Activated T-cell treated with anti-CD3 and anti-CD28 coated beads for 48 hours (primary cell): ENCODE measurements around the gene CACNG5.

Experiments used
- DNase-seq: peaks from one replicate; pipeline ENCODE4 v3.0.0-alpha.2; 2020; ENCODE audit warnings: low read depth

Gene CACNG5

DNA sequence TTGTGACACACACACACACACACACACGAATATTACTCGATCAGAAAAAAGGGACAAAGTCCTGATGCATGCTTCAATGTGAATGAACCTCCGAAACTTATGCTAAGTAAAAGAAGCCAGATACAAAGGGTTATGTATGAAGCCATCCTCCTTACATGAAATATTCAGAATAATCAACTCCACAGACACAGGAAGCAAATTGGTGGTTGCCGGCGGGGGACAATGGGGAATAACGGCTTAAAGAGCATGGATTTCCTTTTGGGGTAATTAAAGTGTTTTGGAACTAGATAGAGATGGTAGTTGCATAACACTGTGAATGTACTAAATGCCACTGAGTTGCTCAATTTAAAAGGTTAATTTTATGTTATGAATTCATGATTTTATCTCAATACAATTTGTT is 8.1 kb upstream of the CACNG5 start:
- no peak for DNase-seq

DNA sequence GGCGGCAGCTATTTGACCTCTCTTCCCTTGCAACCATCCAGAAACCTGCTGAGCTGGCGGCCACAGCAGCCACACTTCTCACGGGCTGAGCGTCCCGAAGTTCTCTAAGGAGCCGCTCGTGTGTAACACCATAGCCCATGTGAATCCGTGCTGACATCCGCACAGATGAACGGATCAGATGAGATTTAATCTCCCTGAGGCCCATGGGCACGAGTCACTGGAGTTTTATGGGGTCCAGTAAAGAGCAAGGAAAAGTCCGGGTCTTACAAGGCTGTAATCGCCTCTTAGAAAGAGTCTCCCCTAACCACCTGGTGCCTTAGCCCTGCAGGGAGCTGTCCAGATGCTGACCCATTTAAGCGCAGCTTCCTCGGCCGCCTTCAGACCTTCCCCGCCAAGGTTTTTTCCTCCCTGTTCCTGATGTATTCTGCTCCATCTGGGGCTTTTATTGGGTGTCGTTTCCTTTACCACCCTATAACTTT is 5.5 kb upstream of the CACNG5 start:
- DNase-seq: no peak

- DNase-seq: no peak
Observed at GRCh38 chr17:66829883-66830282, 5.0 kb upstream of the CACNG5 start.

- no peak for DNase-seq
Observed at GRCh38 chr17:66830451-66830850, 4.5 kb upstream of the CACNG5 start.

- no peak for DNase-seq
Observed at GRCh38 chr17:66831383-66832210, 3.3 kb upstream of the CACNG5 start.

GRCh38 chr17:66833201-66833600 is 1.7 kb upstream of the CACNG5 start:
- no peak for DNase-seq

DNA sequence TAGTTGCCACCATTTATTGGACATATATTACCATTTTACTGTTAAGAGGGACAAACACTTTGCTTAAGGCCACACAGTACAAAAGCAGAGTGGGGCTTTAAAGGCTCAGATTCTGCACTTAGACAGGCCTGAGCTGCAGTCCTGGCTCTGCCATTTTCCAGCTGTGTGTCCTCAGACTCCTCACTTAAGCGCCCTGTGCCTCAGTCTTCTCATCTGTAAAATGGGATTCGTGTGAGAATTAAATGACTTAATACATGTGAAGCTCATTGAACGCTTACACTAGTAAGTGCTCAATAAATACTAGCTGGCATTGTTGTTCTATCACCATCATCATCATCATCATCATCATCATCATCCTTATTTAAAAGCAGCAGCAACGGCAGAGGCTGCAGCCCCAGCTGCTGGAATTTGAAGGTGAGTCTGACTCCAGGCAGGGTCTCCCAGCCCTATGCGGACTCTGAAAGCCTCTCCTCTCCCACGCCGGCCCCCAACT is 445 bp upstream of the CACNG5 start:
- DNase-seq: no peak

- no peak for DNase-seq
Observed at GRCh38 chr17:66835476-66835875, 559 bp downstream of the CACNG5 start.

DNA sequence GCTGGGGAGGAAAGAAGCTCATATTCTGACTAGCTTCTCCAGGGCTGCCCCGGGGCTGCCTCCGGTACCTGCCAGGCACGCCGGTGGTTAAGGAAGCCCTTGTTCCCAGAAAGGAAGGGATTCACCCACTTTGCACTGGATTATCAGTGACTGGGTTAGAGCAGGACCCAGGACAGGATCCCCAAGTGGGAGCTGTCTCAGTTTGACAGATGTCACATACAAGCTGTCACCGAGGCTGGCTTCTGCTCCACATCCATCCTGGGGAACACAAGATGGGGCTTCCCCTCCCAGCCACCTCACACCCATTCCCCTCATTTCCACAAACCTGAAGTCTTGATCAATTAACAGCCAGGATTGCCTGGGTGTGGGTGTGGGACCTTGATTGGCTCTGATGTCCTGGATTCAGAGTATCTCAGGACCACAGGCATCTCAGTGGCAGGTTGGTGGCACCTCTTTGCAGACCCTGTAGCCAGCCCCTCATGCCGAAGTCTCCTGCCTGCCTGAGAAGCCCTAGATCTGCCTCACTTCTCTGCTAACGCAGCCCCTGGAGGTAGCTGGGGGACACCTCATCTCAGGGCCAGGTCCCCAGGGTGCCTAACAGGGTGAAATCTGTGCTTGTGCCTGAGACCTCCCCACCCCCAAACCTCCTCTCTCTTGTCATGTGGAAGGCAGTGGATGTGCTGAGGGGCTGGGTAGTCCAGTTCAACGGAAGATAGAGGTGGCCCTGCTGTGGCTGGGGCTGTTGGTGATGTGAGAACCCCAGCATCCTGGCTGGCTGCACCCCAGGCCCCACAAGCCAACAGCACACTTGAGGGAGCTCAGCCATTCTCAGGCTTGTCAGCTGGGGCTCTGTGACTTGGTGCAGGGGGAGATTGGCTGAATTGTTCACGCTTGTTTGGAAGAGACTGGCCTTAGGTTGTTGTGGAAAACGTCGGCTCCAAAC is 1.4 kb downstream of the CACNG5 start:
- no peak for DNase-seq

DNA sequence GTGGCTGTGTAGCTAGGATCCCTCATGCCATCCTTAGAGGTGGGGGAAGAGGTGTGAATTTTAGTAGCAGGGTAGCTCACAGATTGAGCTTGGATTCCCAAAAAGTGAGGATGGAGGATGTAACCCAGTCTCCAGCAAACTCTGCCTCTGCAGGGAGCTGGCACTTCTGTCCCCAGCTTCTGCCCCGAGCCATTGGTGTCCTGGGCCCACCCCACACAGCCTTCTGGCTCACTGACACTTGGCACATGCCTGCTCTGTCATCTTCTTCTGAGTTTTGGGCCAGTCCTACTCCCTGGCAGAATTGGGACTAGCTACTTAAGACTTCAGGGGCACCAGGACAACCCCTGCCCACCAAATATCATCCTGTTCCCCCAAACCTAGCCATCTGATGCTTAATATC is 2.3 kb downstream of the CACNG5 start:
- no peak for DNase-seq

DNA sequence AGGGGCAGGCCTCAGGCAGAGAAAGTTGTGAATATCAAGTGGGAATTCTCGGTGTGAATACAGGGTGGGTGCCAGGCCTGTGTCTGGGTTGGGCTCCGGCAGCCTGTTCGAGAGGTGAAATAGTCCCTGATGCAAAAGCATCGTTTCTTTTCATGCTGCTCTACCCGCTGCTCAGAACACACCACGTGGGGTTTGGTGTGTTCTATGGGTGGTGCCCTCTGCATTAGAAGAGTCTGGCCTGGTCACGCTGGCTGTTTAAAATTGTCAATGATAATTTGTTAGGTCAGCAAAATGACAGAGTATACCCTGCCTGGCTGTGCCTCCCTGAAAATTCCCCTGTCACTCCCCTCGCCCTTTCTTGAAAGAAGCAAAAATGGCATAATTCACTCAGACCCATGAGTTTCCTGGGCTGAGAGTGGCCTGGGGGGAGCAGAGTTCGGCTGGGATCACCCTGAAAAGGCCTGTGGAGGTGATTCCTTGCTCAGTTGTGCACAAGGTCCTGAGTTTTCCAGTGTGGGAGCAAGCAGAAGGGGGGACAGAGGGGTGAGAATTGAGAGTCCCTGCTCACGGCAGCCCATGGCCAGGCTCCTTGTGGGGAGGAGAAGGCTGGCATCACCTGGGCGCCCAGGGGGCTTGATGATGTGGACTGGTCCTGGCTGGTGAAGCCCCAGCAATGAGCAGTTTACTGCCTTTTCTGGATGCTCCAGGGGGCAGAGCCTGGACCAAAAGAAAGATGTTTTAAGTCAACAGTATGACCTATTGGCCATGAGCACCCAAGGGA is 3.2 kb downstream of the CACNG5 start:
- DNase-seq: no peak

GRCh38 chr17:66839616-66840015 is 4.7 kb downstream of the CACNG5 start:
- DNase-seq: no peak

- no peak for DNase-seq
Observed at GRCh38 chr17:66840061-66840460, 5.1 kb downstream of the CACNG5 start.

DNA sequence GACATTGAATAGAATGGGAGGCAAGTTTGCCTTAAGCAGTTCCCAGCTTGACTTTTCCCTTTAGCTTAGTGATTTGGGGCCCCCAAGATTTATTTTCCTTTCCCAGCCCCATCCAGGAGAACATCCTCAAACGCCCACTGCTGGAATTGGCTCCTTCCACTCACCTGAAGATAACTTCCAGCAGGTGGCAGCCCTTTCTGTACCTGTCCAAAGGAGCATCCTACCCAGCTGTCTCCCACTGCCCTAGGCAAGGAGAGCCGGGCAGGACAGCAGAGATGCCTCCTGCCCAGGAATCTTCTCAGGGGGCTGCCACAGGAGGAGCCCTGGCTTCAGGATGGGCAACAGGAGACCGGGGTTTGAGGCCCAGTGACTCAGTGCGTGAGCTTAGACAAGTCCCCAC is 6.4 kb downstream of the CACNG5 start:
- DNase-seq: no peak

GRCh38 chr17:66841744-66842143 is 6.8 kb downstream of the CACNG5 start:
- DNase-seq: no peak

- no peak for DNase-seq
Observed at GRCh38 chr17:66842505-66842904, 7.6 kb downstream of the CACNG5 start.

GRCh38 chr17:66842959-66843358 is 8.0 kb downstream of the CACNG5 start:
- no peak for DNase-seq

GRCh38 chr17:66843627-66844026 is 8.7 kb downstream of the CACNG5 start:
- no peak for DNase-seq

GRCh38 chr17:66847704-66848103 is 12.8 kb downstream of the CACNG5 start:
- no peak for DNase-seq

GRCh38 chr17:66848496-66848895 is 13.6 kb downstream of the CACNG5 start:
- no peak for DNase-seq

- no peak for DNase-seq
Observed at GRCh38 chr17:66849032-66849655, 14.2 kb downstream of the CACNG5 start.
